SH-SY5Y (cell line): ENCODE results near the gene DACH1.

Experiments used
- GATA2 ChIP-seq: IDR thresholded peaks from 2 replicates; pipeline ENCODE4 v1.6.1; 2011; ENCODE audit warnings: mild to moderate bottlenecking, low read depth, low read length
- GATA3 ChIP-seq: IDR thresholded peaks from 2 replicates; pipeline ENCODE4 v1.6.1; 2011; ENCODE audit warnings: low read depth, mild to moderate bottlenecking, low read length, moderate library complexity

DNA sequence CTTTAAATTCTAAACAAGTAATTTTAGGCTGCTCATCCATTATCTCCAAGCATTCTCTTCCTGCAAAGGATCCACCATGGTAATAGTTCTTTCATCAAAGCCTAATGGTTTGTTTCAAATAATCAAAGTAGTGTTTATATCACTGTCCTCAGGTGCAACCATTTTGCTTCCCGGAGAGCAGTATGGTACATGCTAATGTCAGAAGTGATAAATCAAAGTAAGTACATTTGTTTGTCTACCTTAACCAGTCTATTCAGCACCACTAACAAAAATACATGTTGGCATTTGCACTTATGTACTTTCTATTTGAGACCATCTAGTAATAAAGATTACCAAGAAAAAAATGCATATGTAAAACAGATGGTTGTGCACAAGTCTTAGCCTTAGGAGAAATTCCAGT, 37.5 kb downstream of the DACH1 start:
- TF ChIP-seq GATA3 (no peak), GATA2 (no peak)
